Smooth muscle cell of the brain vasculature (primary cell): Measurements from ENCODE around the gene CACNA1H.

Experiments
- DNase-seq: peaks from one replicate; pipeline ENCODE4 v3.0.0-alpha.2; 2012; ENCODE audit warnings: low read depth, low spot score

Gene CACNA1H

DNA sequence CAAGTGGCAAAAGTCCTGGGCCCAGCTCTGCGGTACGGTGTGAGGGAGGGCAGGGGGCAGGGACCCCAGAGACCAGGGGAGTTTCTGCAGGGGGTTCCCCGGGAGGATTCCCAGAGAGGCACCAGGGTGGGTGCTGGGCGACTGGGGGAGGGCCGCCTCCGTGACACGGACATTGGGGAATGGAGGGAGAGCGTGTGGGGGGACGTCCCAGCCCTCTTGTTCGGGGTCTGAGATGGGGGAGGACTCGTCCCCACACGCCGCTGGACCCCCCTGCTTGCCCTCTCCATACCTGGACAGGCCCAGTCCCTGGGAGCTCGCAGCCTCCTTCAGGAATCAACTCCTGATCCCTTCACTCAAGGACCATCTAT is 30.5 kb upstream of the CACNA1H start:
- DNase-seq = no peak

DNA sequence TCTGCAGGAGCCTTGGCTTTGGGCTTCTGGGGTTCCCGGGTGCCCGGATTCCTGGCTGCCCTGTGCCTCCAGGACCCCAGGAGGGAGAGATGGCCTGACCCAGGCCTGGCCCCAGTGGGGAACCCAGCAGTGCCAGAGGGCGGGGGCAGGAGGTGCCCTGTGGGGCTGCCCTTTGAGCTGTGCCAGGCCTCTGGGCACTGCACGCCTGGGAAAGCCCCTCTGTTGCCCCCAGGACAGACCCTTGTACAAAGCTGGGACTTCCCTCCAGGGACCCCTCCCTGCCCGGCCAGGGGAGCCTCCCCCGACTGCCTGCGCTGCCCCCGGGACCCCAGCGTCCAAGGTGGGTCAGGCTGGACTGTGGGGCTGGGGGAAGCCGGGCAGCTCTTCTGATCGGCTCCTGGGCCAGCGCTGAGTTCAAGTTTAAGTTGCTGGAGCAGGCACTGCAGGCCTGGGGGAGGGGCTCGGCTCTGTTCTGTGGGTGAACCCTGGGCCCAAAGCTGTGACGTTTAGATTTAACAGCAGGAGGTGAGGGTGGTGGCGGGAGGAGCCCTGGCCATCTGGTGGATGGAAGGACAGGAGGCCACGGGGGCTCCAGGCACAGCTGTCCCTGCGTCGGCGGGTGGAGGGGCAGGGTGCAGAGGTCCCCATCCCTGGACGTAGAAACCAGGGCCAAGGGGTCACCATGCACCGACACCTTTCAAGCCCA is 29.2 kb upstream of the CACNA1H start:
- DNase-seq = no peak

- no peak for DNase-seq
Measured at GRCh38 chr16:1124291-1124690, 28.6 kb upstream of the CACNA1H start.

DNA sequence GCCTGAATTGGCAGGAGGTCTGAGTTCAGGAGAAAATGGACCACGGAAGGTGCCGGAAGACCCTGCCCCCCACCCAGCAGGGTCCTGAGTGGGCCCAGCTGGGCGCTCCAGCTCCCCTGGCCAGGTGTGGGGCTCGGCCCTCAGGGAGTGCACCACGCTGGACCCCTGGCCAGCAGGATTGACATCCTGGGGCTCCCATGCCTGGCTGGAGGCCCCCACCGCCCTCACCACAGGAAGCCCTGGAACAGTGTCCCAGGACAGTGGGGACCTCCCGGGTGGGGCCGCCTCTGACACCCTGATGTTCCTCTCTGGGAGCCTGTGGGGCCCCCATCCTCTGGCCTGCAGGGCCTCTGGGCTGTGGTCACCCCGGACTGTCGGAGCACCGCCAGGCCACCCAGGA is 28.1 kb upstream of the CACNA1H start:
- DNase-seq = no peak

DNA sequence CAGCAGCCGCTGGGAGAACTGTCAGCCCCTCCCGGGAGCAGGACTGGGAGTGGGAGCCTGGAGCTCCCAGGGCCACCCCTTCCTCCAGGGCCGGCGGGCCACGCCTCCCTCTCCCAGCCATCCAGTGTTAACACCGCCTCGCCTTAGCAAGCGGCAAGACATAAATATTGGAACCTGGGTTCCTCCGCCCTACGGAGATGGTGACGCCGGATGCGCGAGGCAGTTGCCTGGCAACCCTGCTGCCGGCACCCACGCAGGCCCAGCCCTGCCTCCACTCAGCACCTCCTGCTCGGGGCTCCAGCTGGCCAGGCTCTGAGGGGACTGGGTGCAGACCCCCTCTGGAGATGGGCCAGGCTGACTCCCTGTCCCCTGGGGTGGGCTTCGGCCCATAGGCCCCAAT is 27.4 kb upstream of the CACNA1H start:
- DNase-seq = no peak

DNA sequence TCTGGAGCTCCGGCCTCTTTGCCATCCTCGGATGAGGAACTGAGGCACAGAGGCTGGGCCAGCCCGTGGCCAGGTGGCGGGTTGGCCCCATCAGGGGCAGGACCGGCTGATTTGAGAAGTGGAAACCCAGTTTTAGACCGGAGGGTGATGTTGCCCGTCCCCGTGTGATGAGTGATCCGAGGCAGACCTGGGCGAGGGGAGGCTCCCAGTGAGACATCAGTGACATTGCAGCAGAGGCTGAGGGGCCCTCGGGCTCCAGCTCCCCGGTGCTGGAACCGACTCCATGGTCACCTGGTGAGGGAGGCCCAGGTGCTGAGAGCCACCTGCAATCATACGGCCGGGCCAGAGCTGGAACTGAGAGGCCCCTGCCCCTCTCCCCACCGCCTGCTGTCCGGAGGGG is 26.9 kb upstream of the CACNA1H start:
- no peak for DNase-seq

- no peak for DNase-seq
Measured at GRCh38 chr16:1126586-1126985, 26.3 kb upstream of the CACNA1H start.

- no peak for DNase-seq
Measured at GRCh38 chr16:1127101-1127500, 25.8 kb upstream of the CACNA1H start.

DNA sequence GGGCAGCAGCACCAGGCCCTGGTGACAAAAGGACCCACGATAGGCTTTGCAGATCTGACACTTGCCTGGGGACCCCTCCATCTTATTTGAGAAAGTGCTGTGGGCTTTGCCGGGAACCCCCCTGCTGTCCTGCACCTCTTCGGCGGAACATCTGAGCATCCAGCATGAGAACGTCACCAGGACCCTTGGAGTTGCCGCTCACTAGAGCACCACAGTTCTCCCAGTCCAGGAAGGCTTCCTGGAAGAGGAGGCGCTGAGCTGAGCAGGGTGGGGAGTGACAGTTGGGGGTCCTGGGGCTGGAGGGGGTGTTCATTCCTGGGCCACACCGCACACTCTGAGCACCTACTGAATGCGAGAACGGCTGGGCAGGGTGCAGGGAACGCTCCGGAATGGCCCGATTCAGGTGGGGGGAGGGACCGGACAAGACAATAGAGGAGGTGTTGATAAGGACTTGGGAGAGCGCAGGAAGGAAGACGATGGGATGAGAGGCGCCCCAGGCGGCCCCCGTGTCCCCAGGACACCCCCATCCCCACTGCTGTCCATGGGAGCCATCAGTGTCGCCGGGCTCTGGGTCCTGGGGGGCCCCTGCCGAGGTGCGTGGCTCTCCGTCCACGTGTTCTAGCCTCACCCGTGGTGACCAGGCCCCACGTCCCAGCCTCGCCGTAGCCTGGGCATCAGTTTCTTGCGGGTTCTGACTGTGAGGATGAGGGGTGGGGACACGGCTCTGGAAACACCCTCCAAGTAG is 24.8 kb upstream of the CACNA1H start:
- no peak for DNase-seq

- no peak for DNase-seq
Measured at GRCh38 chr16:1129106-1129960, 23.6 kb upstream of the CACNA1H start.

GRCh38 chr16:1130382-1130781 is 22.5 kb upstream of the CACNA1H start:
- no peak for DNase-seq

DNA sequence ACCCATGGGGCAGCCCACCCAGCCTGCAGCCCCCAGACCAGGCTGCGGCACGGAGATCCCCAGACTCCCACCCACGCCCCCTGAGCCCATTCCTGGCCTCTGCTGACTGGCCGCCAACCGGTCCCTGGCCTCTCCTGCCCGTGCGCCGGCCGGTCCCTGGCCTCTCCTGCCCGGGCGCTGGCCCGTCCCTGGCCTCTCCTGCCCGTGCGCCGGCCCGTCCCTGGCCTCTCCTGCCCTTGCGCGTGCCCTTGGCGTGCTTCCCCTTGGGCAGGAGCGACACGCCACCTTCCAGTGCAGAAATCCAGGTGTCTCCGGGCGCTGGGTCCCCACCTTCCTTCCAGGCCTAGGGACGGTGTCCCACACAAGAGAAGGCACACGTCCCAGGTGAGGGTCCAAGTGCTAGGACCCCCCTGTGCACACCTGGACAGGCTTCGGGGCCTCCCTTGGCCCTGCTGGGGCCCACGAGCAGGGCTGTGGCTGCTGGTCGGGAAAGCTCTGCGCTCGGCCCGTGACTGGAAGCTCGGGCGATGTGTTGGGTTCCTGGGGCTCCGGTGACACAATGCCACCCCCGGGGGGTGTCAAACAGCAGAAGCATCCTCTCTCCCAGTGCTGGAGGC is 21.4 kb upstream of the CACNA1H start:
- DNase-seq = no peak

GRCh38 chr16:1132431-1132830 is 20.5 kb upstream of the CACNA1H start:
- no peak for DNase-seq

GRCh38 chr16:1133271-1133670 is 19.6 kb upstream of the CACNA1H start:
- no peak for DNase-seq

DNA sequence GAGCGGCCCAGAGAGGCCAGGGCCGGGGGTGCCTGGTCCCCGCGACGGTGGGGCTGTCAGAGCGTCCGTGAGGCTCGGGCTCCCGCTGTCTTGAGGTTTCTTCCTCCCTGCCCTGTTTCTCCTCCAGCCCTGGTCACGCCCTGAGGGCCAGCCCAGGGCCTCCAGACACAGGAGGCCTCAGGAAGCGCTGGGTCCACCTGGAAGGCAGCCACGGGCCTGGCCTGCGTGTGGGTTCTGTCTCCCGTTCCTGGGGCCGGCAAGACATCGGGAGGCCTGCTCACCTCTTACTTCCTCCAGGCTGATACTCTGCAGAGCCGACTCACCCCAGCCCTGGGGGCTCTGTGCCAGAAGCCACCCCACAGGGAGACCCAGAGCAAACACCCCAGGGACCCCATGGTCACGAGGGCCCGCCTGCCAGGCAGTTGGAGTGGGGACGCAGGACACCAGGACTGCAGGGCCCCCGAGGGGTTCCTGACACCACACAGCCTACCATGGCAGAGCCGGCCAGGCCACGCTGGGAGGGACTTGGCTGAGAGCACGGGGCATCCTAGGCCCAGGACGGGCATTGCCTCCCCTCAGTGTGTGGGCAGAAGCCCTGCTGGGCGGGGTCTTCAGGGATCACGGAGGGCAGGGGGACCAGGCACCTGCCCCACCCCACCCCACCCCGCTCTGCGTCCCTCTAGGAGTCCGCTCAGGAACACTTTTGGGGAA is 18.9 kb upstream of the CACNA1H start:
- no peak for DNase-seq

- no peak for DNase-seq
Measured at GRCh38 chr16:1134776-1135458, 18.0 kb upstream of the CACNA1H start.

DNA sequence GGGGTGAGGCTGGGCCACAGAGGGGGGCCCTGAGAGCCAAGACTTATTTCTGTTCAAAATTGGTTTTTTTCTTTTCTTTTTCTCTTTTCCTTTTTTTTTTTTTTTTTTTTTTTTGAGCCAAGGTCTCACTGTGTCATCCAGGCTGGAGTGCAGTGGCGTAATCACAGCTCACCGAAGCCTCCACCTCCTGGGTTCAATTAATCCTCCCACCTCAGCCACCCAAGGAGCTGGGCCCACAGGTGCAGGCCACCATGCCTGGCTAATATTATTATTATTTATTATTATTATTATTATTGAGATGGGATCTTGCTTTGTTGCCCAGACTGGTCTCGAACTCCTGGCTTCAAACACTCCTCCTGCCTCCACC is 17.5 kb upstream of the CACNA1H start:
- DNase-seq = no peak

DNA sequence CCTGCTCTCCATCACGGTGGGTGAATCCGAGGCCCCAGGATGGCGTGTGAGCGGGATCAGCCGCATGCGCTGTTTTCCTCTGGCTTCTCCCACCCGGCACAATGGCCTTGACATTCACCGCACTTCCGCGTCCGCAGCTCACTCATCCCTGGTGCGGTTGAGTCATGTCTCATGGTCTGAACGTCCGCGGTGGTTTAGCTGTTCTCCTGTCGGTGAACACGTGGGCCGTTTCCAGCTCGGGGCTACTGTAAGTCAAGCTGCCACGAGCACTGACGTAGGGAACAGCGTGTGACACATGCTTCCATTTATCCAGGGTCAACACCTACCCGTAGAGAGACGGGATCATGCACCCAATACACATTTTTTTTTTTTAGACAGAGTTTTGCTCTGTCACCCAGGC is 15.3 kb upstream of the CACNA1H start:
- no peak for DNase-seq

GRCh38 chr16:1140582-1141162 is 12.2 kb upstream of the CACNA1H start:
- no peak for DNase-seq

- DNase-seq = no peak
Measured at GRCh38 chr16:1141191-1141590, 11.7 kb upstream of the CACNA1H start.

DNA sequence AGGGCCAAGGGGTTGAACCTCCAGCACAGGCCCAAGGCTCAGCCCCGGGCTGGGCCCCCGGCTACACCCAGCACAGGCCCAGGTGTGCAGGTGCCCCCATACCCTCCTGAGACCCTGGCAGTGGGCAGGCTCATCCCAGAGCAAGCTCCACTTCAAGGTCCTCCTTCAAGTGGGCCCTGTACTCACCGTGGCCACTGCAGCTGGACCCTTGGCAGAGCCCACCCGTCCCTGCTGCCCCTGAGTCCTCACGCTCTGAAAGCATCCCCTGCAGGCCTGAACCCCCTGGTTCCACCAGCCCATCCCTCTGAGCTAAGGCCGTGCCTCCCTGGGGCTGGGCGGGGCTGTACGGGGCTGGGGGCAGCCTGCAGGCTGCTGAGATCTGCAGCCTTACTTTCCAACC is 11.2 kb upstream of the CACNA1H start:
- no peak for DNase-seq
